Measurements from ENCODE around the gene GNRH2.
"Not testable (repeated sequence)": the region's sequence is repeated elsewhere in the genome, so short reads cannot be mapped to it uniquely, and the experiment has no call there.

Gene GNRH2

GRCh38 chr20:3011752-3012151, 31.7 kb upstream of the GNRH2 start:
- no peak for DNase-seq (ENCODE audit: low read depth)
- no peak overlapping the region for H3K4me3 ChIP-seq (ENCODE audit: control insufficient read depth, low read depth, low read length)
- TF ChIP-seq CTCF (conservative IDR thresholded peaks at IDR 0.05; ENCODE audit: control insufficient read depth, insufficient read depth, low read depth, low read length): no peak

- DNase-seq (ENCODE audit: low read depth): no peak
- TF ChIP-seq CTCF (conservative IDR thresholded peaks at IDR 0.05; ENCODE audit: control insufficient read depth, insufficient read depth, low read depth, low read length): no peak
- H3K4me3 ChIP-seq (ENCODE audit: control insufficient read depth, low read depth, low read length): no peak overlapping the region
These were observed 29.7 kb upstream of the GNRH2 start for GRCh38 chr20:3013771-3014170.

- no peak overlapping the region for H3K4me3 ChIP-seq (ENCODE audit: control insufficient read depth, low read depth, low read length)
- TF ChIP-seq CTCF (conservative IDR thresholded peaks at IDR 0.05; ENCODE audit: control insufficient read depth, insufficient read depth, low read depth, low read length): no peak
- DNase-seq (ENCODE audit: low read depth): no peak
These were observed 29.2 kb upstream of the GNRH2 start for GRCh38 chr20:3014179-3014578.

- H3K4me3 ChIP-seq (ENCODE audit: control insufficient read depth, low read depth, low read length): no peak overlapping the region
- DNase-seq (ENCODE audit: low read depth): no peak
- TF ChIP-seq CTCF (conservative IDR thresholded peaks at IDR 0.05; ENCODE audit: control insufficient read depth, insufficient read depth, low read depth, low read length): no peak
These were observed 28.8 kb upstream of the GNRH2 start for GRCh38 chr20:3014662-3015061.

GRCh38 chr20:3015302-3015701, 28.1 kb upstream of the GNRH2 start:
- H3K4me3 ChIP-seq (ENCODE audit: control insufficient read depth, low read depth, low read length); DNase-seq (ENCODE audit: low read depth): not testable (repeated sequence)

- no peak overlapping the region for H3K4me3 ChIP-seq (ENCODE audit: control insufficient read depth, low read depth, low read length)
- DNase-seq (ENCODE audit: low read depth): no peak
- no peak for TF ChIP-seq CTCF (conservative IDR thresholded peaks at IDR 0.05; ENCODE audit: control insufficient read depth, insufficient read depth, low read depth, low read length)
These were observed 22.1 kb upstream of the GNRH2 start for GRCh38 chr20:3021327-3021726.

- DNase-seq (ENCODE audit: low read depth): no peak
- H3K4me3 ChIP-seq (ENCODE audit: control insufficient read depth, low read depth, low read length): no peak overlapping the region
- TF ChIP-seq CTCF (conservative IDR thresholded peaks at IDR 0.05; ENCODE audit: control insufficient read depth, insufficient read depth, low read depth, low read length): no peak
These were observed 21.6 kb upstream of the GNRH2 start for GRCh38 chr20:3021777-3022176.

GRCh38 chr20:3022559-3023490, 20.6 kb upstream of the GNRH2 start:
- DNase-seq (ENCODE audit: low read depth); H3K4me3 ChIP-seq (ENCODE audit: control insufficient read depth, low read depth, low read length): not testable (repeated sequence)

All from fibroblast of mammary gland (primary cell).